GM18951 (cell line): ENCODE results near the gene CCDC183.

Experiments used
- POLR2A ChIP-seq: IDR thresholded peaks from 4 replicates; pipeline ENCODE4 v1.6.1; 2011; ENCODE audit warnings: mild to moderate bottlenecking; ENCODE audit not compliant: insufficient read length, insufficient read depth; ENCODE audit errors: extremely low read depth
- in situ Hi-C: fragments of 300-500 bp; cut with MboI; formaldehyde crosslinking; loops from one replicate; pipeline ENCODE4 v1.12.0; 2022; ENCODE audit warnings: low sequenced_read_pairs, mixed read lengths, inconsistent platforms; ENCODE audit not compliant: unreplicated experiment

The CCDC183 gene

GRCh38 chr9:136855461-136856078 lies 59.4 kb downstream of the CCDC183 start:
- no peak for TF ChIP-seq POLR2A
- in situ Hi-C loops: no loop called here

DNA sequence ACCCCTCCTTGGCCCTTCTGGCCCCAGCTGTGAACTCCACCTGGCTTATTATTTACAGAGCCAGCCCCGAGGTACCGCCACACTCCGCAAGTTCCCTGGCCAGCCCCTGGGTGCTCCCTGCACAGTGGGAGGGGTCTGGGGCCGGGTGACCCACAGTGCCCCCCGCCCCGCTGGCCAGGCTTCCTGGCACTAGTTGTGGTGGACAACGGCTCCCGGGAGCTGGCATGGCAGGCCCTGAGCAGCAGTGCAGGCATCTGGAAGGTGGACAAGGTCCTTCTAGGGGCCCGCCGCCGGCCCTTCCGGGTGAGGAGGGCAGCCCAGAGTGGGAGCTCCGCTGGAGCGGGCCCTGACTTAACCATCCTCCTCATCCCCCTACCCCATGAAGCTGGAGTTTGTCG lies 59.9 kb downstream of the CCDC183 start:
- no peak for TF ChIP-seq POLR2A
- in situ Hi-C loops: no loop called here

- TF ChIP-seq POLR2A: no peak
- in situ Hi-C loops: no loop called here
Measured at GRCh38 chr9:136856541-136857141, 60.5 kb downstream of the CCDC183 start.

DNA sequence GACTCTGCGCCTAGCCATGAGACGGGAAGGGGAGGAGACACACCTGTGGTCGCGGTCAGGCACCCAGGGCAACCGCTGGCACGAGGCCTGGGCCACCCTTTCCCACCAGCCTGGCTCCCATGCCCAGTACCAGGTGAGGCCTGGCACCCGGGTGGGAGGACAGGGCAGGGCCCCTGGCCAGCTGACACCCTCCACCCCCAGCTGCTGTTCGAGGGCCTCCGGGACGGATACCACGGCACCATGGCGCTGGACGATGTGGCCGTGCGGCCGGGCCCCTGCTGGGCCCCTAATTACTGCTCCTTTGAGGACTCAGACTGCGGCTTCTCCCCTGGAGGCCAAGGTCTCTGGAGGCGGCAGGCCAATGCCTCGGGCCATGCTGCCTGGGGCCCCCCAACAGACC lies 61.0 kb downstream of the CCDC183 start:
- no peak for TF ChIP-seq POLR2A
- in situ Hi-C loops: no loop called here
